Measurements from ENCODE around the gene CHP2. TPM values are rescaled to one million over a fixed set of nuclear protein-coding genes. Genes with fewer than 3 reads are reported as not detected.

CHP2 gene
- not detected for total RNA-seq

DNA sequence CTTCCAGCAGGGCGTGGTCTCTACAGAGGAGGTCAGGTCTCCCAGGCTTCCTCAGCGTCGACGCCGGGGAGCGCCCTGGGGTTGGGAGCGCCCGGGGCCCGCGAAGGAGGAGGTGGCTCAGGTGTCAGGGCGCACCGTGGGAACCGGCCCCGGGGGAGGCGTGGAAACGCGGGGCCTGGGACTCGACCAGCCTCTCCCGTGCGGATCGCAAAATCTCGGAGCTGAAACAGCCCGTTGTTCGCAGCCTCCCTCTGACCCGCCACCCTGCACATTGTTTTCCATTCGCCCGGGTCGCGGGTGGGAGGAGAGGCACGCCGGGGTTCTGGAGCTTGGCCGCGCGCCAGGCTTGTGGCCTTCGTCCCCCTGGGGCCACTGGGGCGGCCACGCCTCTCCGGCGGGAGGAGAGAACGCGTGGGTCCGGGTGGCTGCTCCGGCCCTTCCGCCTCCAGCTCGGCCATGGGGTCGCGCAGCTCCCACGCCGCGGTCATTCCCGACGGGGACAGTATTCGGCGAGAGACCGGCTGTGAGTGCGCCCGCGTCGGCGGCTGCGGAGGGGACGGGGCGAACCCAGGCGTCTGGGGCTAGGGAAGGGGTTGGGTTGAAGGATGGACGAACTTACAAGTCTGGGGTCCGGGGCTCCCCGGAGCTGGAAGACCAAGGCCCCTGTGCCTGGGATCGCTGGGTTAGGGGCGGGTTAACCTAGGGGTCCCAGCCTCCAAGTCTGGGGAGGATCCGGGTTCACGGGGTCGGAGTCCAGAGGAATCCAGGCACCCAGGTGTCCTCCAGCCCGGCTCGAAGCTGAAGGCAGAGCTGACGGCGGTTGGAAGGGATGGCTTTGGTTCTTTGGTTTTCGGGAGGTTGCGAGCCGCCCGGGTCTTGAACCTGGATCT lies at the start of gene CHP2:
TSS of gene CHP2 (plus strand) at position 433 of the 890 bp plus-strand sequence. CDS start at position 457, 24 bp downstream.
- peaks cover 0 to 57% (median 23%) of the 10 kb centered on the region in 4 donors for H3K27me3 ChIP-seq
- peaks cover 7 to 14% (median 11%) of the 10 kb centered on the region in 4 donors for H3K4me1 ChIP-seq
- 1% methylated on average over 27 of the region's 80 CpGs for WGBS
- H3K27ac ChIP-seq (replicated peaks in 1 of 4): no peak within 1 kb of the TSS
- intact Hi-C loops (cut with DNase I): no loop called here
- no peak for TF ChIP-seq POLR2A (IDR thresholded peaks at IDR 0.05; ENCODE audit: low read depth)
- no peak for TF ChIP-seq CTCF (IDR thresholded peaks at IDR 0.05)
- no peak for TF ChIP-seq EP300 (IDR thresholded peaks at IDR 0.05)
- TF ChIP-seq POLR2AphosphoS5 (IDR thresholded peaks at IDR 0.05): no peak
- DNase-seq (ENCODE audit: extremely low spot score): no peak
- H3K9me3 ChIP-seq: no peaks in the 10 kb centered on the region
- no peaks in the 10 kb centered on the region for H3K36me3 ChIP-seq
- H3K4me3 ChIP-seq: peak within 1 kb of the TSS; percentile 31 to 47 (median 34)

GRCh38 chr16:23705517-23705902 lies 49.3 kb upstream of the CHP2 start:
- TF ChIP-seq POLR2A (IDR thresholded peaks at IDR 0.05; ENCODE audit: low read depth) (no peak), EP300 (IDR thresholded peaks at IDR 0.05) (no peak), POLR2AphosphoS5 (IDR thresholded peaks at IDR 0.05) (no peak), CTCF (IDR thresholded peaks at IDR 0.05) (no peak)
- DNase-seq (ENCODE audit: extremely low spot score): no peak
- Histone ChIP-seq H3K4me3 (no peak overlapping the region), H3K9me3 (peaks cover 0 to 30% (median 13%) of the 10 kb centered on the region in 4 donors), H3K27me3 (peaks cover 0 to 42% (median 0%) of the 10 kb centered on the region in 4 donors), H3K36me3 (no peaks in the 10 kb centered on the region), H3K27ac (replicated peaks in 1 of 4) (no peak overlapping the region), H3K4me1 (no peaks in the 10 kb centered on the region)
- intact Hi-C loops (cut with DNase I): no loop called here
- WGBS: 83% methylated on average over 2 of the region's 2 CpGs

DNA sequence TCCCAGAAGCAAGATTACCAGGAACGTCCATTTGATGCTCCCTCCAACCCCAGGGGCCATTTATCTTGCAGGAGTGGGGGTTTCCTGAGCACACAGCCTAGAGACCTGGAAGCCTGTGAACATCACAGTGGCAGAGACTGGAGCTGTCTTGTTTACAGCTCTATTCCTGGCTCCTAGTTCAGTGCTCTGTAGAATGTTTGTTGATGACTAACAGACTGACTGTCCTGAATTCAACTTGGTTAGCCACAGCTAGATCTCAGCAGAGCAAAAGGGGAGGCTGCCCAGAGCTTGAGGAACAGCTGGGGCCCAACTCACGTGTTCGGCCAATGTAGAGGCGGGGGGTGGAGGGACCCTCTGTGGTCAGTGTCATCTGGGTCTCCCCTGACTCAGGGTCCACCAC lies 48.4 kb upstream of the CHP2 start:
- TF ChIP-seq POLR2AphosphoS5 (IDR thresholded peaks at IDR 0.05): no peak
- TF ChIP-seq CTCF (IDR thresholded peaks at IDR 0.05): no peak
- TF ChIP-seq POLR2A (IDR thresholded peaks at IDR 0.05; ENCODE audit: low read depth): no peak
- TF ChIP-seq EP300 (IDR thresholded peaks at IDR 0.05): no peak
- intact Hi-C loops (cut with DNase I): no loop called here
- no peak for DNase-seq (ENCODE audit: extremely low spot score)

GRCh38 chr16:23709536-23709935 lies 45.3 kb upstream of the CHP2 start:
- H3K36me3 ChIP-seq: no peaks in the 10 kb centered on the region
- DNase-seq (ENCODE audit: extremely low spot score): no peak
- H3K4me3 ChIP-seq: no peak overlapping the region
- H3K27ac ChIP-seq (replicated peaks in 1 of 4): no peak overlapping the region
- intact Hi-C loops (cut with DNase I): no loop called here
- TF ChIP-seq CTCF (IDR thresholded peaks at IDR 0.05) (no peak), POLR2A (IDR thresholded peaks at IDR 0.05; ENCODE audit: low read depth) (no peak), EP300 (IDR thresholded peaks at IDR 0.05) (no peak), POLR2AphosphoS5 (IDR thresholded peaks at IDR 0.05) (no peak)
- H3K9me3 ChIP-seq: peaks cover 0 to 27% (median 7%) of the 10 kb centered on the region in 4 donors
- no peaks in the 10 kb centered on the region for H3K4me1 ChIP-seq
- H3K27me3 ChIP-seq: peaks cover 0 to 67% (median 3%) of the 10 kb centered on the region in 4 donors

More for the DNA sequence above, 48.4 kb upstream of the CHP2 start:
- H3K4me1 ChIP-seq: no peaks in the 10 kb centered on the region
- peaks cover 0 to 35% (median 13%) of the 10 kb centered on the region in 4 donors for H3K9me3 ChIP-seq
- no peaks in the 10 kb centered on the region for H3K36me3 ChIP-seq
- no peak overlapping the region for H3K4me3 ChIP-seq
- WGBS: 83% methylated on average over 4 of the region's 4 CpGs
- H3K27ac ChIP-seq (replicated peaks in 1 of 4): no peak overlapping the region
- H3K27me3 ChIP-seq: peaks cover 0 to 51% (median 0%) of the 10 kb centered on the region in 4 donors

Measured in esophagus muscularis mucosa (tissue), 4 donors.